HG02642 (cell line): ENCODE results near the gene KLHL3.

Source experiments
- ATAC-seq: cut with Tn5 transposase; IDR thresholded peaks from one replicate; pipeline ENCODE4 v1.9.1; 2021; ENCODE audit warnings: mild to moderate bottlenecking; ENCODE audit not compliant: unreplicated experiment, poor library complexity

KLHL3 gene

GRCh38 chr5:137638841-137639240 is 97.0 kb downstream of the KLHL3 start:
- no peak for ATAC-seq

- no peak for ATAC-seq
Measured at GRCh38 chr5:137636830-137637714, 98.8 kb downstream of the KLHL3 start.

GRCh38 chr5:137636099-137636498 is 99.8 kb downstream of the KLHL3 start:
- no peak for ATAC-seq

- ATAC-seq, result no peak
Measured at GRCh38 chr5:137635521-137635921, 100.4 kb downstream of the KLHL3 start.

- no peak for ATAC-seq
Measured at GRCh38 chr5:137633896-137634295, 102.0 kb downstream of the KLHL3 start.

- ATAC-seq, result no peak
Measured at GRCh38 chr5:137632716-137633115, 103.2 kb downstream of the KLHL3 start.

GRCh38 chr5:137631453-137631852 is 104.4 kb downstream of the KLHL3 start:
- ATAC-seq, result no peak

GRCh38 chr5:137630972-137631370 is 104.9 kb downstream of the KLHL3 start:
- no peak for ATAC-seq

GRCh38 chr5:137630216-137630971 is 105.5 kb downstream of the KLHL3 start:
- no peak for ATAC-seq

GRCh38 chr5:137629646-137630045 is 106.2 kb downstream of the KLHL3 start:
- peak; percentile 75 for ATAC-seq

GRCh38 chr5:137627706-137628105 is 108.2 kb downstream of the KLHL3 start:
- ATAC-seq, result no peak

GRCh38 chr5:137627293-137627692 is 108.6 kb downstream of the KLHL3 start:
- no peak for ATAC-seq

GRCh38 chr5:137624786-137625349 is 111.0 kb downstream of the KLHL3 start:
- no peak for ATAC-seq

- ATAC-seq, result peak; percentile 55
Measured at GRCh38 chr5:137622850-137623249, 113.0 kb downstream of the KLHL3 start.

- ATAC-seq, result no peak
Measured at GRCh38 chr5:137621861-137622823, 113.7 kb downstream of the KLHL3 start.

GRCh38 chr5:137621306-137621705 is 114.6 kb downstream of the KLHL3 start:
- no peak for ATAC-seq

- no peak for ATAC-seq
Measured at GRCh38 chr5:137619191-137619870, 116.6 kb downstream of the KLHL3 start.

- no peak for ATAC-seq
Measured at GRCh38 chr5:137618476-137618875, 117.4 kb downstream of the KLHL3 start.

- ATAC-seq, result no peak
Measured at GRCh38 chr5:137617528-137618205, 118.2 kb downstream of the KLHL3 start.
